ENCODE measurements around the gene FNIP2. TPM values are rescaled to one million over a fixed set of nuclear protein-coding genes. Genes with fewer than 3 reads are reported as not detected.
"Not testable (repeated sequence)": the region's sequence is repeated elsewhere in the genome, so short reads cannot be mapped to it uniquely, and the experiment has no call there.

Gene FNIP2
- total RNA-seq, 3 donors from 2014 or later (not counting 1 experiment from before 2014, with no cell fraction given): 19.4 to 22.6 (median 21.8) TPM

DNA sequence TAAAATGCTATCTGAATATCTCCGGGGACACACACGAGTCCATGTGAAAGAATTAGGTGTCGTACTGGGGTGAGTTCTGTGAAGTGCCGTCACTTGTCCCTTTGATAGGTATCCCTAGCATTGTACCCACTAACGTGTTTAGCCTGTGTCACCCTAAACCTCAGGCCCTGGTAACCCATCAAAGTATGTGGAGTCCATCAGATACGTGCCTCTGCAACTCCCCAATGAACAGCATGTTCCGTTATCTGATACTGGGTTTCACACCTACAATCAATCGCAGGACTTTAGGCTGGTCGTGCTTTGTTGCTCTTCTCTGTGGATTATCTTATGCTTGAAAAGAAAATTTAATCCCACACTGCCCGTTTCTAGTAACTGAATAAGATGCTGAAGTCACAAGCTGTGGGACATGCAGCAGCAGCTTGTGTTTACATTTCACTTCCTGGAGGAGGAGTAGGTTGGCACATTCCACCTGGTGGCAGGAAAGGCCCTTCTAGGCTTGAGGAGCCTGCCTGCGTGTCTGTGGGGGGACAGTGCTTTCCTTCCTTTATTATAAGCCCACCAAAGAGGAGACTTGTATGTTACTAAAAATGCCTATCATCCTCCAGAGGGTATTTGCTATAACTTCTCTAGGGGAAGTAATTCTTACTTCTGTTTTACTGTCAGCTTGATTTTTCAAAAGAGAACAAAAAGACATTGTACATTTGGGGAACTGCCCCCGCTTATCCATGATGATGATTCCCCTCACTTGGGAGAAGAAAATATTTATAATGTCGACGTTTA lies 127.2 kb downstream of the FNIP2 start:
- H3K27ac ChIP-seq (ENCODE audit: low read length): peak overlapping the region; percentile 71
- WGBS (ENCODE audit: insufficient coverage): 51% methylated on average over 12 of the region's 14 CpGs
- peaks cover 0 to 2% of the 10 kb centered on the region in 2 donors for H3K9me3 Mint-ChIP-seq
- H3K4me3 ChIP-seq (ENCODE audit: low read length): no peak overlapping the region
- H3K27me3 ChIP-seq (ENCODE audit: control insufficient read depth, insufficient read depth, low read length): no peaks in the 10 kb centered on the region
- H3K36me3 ChIP-seq (ENCODE audit: control insufficient read depth, insufficient read depth, low read length): peaks cover 3% of the 10 kb centered on the region
- H3K4me1 Mint-ChIP-seq: peaks cover 42 to 43% of the 10 kb centered on the region in 2 donors
- no peaks in the 10 kb centered on the region for H3K36me3 Mint-ChIP-seq
- H3K27me3 Mint-ChIP-seq (ENCODE audit: low read depth in 2 of 2): no peaks in the 10 kb centered on the region
- DNase-seq: peak; percentile 30 to 45
- peak overlapping the region; percentile 93 to 96 for H3K27ac Mint-ChIP-seq
- intact Hi-C loops (cut with micrococcal nuclease): loop anchor here (2.0 to 5.0 kb wide), 2 partner anchors 49 to 206 kb away; partner anchors contain the start of gene RAPGEF2
- TF ChIP-seq, protein P1, sequence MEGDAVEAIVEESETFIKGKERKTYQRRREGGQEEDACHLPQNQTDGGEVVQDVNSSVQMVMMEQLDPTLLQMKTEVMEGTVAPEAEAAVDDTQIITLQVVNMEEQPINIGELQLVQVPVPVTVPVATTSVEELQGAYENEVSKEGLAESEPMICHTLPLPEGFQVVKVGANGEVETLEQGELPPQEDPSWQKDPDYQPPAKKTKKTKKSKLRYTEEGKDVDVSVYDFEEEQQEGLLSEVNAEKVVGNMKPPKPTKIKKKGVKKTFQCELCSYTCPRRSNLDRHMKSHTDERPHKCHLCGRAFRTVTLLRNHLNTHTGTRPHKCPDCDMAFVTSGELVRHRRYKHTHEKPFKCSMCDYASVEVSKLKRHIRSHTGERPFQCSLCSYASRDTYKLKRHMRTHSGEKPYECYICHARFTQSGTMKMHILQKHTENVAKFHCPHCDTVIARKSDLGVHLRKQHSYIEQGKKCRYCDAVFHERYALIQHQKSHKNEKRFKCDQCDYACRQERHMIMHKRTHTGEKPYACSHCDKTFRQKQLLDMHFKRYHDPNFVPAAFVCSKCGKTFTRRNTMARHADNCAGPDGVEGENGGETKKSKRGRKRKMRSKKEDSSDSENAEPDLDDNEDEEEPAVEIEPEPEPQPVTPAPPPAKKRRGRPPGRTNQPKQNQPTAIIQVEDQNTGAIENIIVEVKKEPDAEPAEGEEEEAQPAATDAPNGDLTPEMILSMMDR (IDR thresholded peaks at IDR 0.05): no peak
- H3K9me3 ChIP-seq (ENCODE audit: control insufficient read depth, insufficient read depth, low read length): no peaks in the 10 kb centered on the region
- peaks cover 13% of the 10 kb centered on the region for H3K4me1 ChIP-seq (ENCODE audit: control insufficient read depth, insufficient read depth, low read length)
- peak; percentile 63 to 77 (median 68) for ATAC-seq
- H3K4me3 Mint-ChIP-seq: peak overlapping the region; percentile 63

DNA sequence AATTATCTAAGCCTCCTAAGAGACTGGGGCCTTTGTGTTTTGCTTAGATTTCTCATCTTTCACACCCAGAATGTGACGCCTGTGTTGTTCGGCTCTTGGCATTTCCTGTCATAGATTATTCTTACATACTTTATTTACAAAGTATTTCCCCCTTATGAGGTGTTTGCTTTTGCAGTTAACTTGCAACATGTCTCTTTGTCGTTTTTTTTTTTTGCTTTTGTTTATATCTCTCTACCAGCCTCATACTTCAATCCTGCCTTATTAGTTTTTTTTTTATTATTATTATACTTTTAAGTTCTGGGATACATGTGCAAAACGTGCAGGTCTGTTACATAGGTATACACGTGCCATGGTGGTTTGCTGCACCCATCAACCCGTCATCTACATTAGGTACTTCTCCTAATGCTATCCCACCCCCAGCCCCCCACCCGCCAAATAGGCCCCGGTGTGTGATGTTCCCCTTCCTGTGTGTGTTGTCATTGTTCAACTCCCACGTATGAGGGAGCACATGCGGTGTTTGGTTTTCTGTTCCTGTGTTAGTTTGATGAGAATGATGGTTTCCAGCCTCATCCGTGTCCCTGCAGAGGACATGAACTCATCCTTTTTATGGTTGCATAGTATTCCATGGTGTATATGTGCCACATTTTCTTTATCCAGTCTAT lies 127.9 kb downstream of the FNIP2 start:
- H3K36me3 Mint-ChIP-seq; H3K4me3 ChIP-seq (ENCODE audit: low read length); H3K36me3 ChIP-seq (ENCODE audit: control insufficient read depth, insufficient read depth, low read length); H3K9me3 ChIP-seq (ENCODE audit: control insufficient read depth, insufficient read depth, low read length); H3K9me3 Mint-ChIP-seq; H3K27me3 Mint-ChIP-seq (ENCODE audit: low read depth in 2 of 2); H3K27me3 ChIP-seq (ENCODE audit: control insufficient read depth, insufficient read depth, low read length): not testable (repeated sequence)
- peak overlapping the region; percentile 63 for H3K4me3 Mint-ChIP-seq
- DNase-seq: peak; percentile 33
- intact Hi-C loops (cut with micrococcal nuclease): loop anchor here (2.0 to 5.0 kb wide), 2 partner anchors 48 to 206 kb away; partner anchors contain the start of gene RAPGEF2
- peaks cover 47% of the 10 kb centered on the region in 2 donors for H3K4me1 Mint-ChIP-seq
- Histone ChIP-seq H3K4me1 (ENCODE audit: control insufficient read depth, insufficient read depth, low read length) (peaks cover 13% of the 10 kb centered on the region), H3K27ac (ENCODE audit: low read length) (peak overlapping the region; percentile 71)
- peak; percentile 86 to 92 (median 89) for ATAC-seq
- H3K27ac Mint-ChIP-seq: peak overlapping the region; percentile 93 to 96
- WGBS (ENCODE audit: insufficient coverage): 50% methylated on average over 8 of the region's 11 CpGs

DNA sequence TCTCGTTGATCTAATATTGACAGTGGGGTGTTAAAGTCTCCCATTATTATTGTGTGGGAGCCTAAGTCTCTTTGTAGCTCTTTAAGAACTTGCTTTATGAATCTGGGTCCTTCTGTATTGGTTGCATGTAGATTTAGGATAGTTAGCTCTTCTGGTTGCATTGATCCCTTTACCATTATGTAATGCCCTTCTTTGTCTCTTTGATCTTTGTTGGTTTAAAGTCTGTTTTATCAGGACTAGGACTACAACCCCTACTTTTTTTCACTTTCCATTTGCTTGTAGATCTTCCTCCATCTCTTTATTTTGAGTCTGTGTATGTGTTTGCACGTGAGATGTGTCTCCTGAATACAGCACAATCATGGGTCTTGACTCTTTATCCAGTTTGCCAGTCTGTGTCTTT lies 131.6 kb downstream of the FNIP2 start:
- H3K4me3 ChIP-seq (ENCODE audit: low read length); H3K36me3 Mint-ChIP-seq; H3K27me3 ChIP-seq (ENCODE audit: control insufficient read depth, insufficient read depth, low read length); ATAC-seq; H3K9me3 Mint-ChIP-seq; DNase-seq; H3K4me3 Mint-ChIP-seq; H3K27ac ChIP-seq (ENCODE audit: low read length); H3K36me3 ChIP-seq (ENCODE audit: control insufficient read depth, insufficient read depth, low read length); H3K27ac Mint-ChIP-seq; H3K27me3 Mint-ChIP-seq (ENCODE audit: low read depth in 2 of 2); H3K9me3 ChIP-seq (ENCODE audit: control insufficient read depth, insufficient read depth, low read length); intact Hi-C loops (cut with micrococcal nuclease): not testable (repeated sequence)
- 100% methylated on average over 2 of the region's 2 CpGs for WGBS (ENCODE audit: insufficient coverage)
- H3K4me1 Mint-ChIP-seq: peaks cover 48 to 66% of the 10 kb centered on the region in 2 donors
- H3K4me1 ChIP-seq (ENCODE audit: control insufficient read depth, insufficient read depth, low read length): peaks cover 23% of the 10 kb centered on the region

DNA sequence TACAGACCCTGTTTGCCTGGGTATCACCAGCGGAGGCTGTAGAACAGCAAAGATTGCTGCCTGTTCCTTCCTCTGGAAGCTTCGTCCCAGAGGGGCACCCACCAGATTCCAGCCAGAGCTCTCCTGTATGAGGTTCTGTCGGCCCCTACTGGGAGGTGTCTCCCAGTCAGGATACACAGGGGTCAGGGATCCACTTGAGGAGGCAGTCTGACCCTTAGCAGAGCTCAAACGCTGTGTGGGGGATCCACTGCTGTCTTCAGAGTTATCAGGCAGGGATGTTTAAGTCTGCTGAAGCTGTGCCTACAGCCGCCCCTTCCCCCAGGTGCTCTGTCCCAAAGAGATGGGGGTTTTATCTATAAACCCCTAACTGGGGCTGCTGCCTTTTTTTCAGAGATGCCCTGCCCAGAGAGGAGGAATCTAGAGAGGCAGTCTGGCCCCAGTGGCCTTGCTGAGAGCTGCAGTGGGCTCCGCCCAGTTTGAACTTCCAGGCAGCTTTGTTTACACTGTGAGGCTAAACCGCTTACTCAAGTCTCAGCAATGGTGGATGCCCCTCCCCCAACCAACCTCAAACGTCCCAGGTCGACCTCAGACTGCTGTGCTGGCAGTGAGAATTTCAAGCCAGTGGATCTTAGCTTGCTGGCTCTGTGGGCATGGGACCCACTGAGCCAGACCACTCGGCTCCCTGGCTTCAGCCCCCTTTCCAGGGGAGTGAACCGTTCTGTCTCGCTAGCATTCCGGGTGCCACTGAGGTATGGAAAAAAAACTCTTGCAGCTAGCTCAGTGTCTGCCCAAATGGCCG lies 133.7 kb downstream of the FNIP2 start:
- DNase-seq (peak; percentile 50 to 62), ATAC-seq (peak; percentile 71 to 80 (median 71))
- H3K27ac ChIP-seq (ENCODE audit: low read length); H3K9me3 Mint-ChIP-seq; H3K27me3 ChIP-seq (ENCODE audit: control insufficient read depth, insufficient read depth, low read length); H3K27me3 Mint-ChIP-seq (ENCODE audit: low read depth in 2 of 2); H3K4me3 Mint-ChIP-seq; H3K36me3 Mint-ChIP-seq; H3K36me3 ChIP-seq (ENCODE audit: control insufficient read depth, insufficient read depth, low read length); H3K4me3 ChIP-seq (ENCODE audit: low read length); intact Hi-C loops (cut with micrococcal nuclease); H3K9me3 ChIP-seq (ENCODE audit: control insufficient read depth, insufficient read depth, low read length): not testable (repeated sequence)
- peak overlapping the region in 1 of 2 donors; percentile 41 for H3K27ac Mint-ChIP-seq
- H3K4me1 ChIP-seq (ENCODE audit: control insufficient read depth, insufficient read depth, low read length): peaks cover 11% of the 10 kb centered on the region
- 80% methylated on average over 14 of the region's 14 CpGs for WGBS (ENCODE audit: insufficient coverage)
- peaks cover 35 to 53% of the 10 kb centered on the region in 2 donors for H3K4me1 Mint-ChIP-seq

All from natural killer cell (primary cell).